Measurements from ENCODE around the gene SPDYE6.

The SPDYE6 gene

GRCh38 chr7:102296514-102296913 is 59.7 kb downstream of the SPDYE6 start:
- no peak overlapping the region for H3K27ac ChIP-seq
- TF ChIP-seq ZFX (IDR thresholded peaks at IDR 0.05; ENCODE audit: borderline replicate concordance) (no peak), CTCF (IDR thresholded peaks at IDR 0.05) (no peak)

- H3K27ac ChIP-seq = no peak overlapping the region
- TF ChIP-seq ZFX (IDR thresholded peaks at IDR 0.05; ENCODE audit: borderline replicate concordance) (no peak), CTCF (IDR thresholded peaks at IDR 0.05) (no peak)
Observed at GRCh38 chr7:102296179-102296438, 60.1 kb downstream of the SPDYE6 start.

All from 22Rv1 (cell line).